ENCODE results near the gene SETD1A. TPM values are rescaled to one million over a fixed set of nuclear protein-coding genes. Genes with fewer than 3 reads are reported as not detected.

SETD1A gene
- total and polyA plus RNA-seq, 2 of the 4 experiments (the other 2 are of a cell fraction) = 0.54 to 5.8 TPM

GRCh38 chr16:30954993-30955392, 2.6 kb upstream of the SETD1A start:
- intact Hi-C loops (cut with micrococcal nuclease) = loop anchor here (5.0 to 10.0 kb wide), 3 partner anchors 120 to 910 kb away; partner anchors contain the start of genes ZNF646 and ZNF668
- POLR2A ChIA-PET (ENCODE audit: unreplicated experiment) = no interaction called here
- dilution Hi-C loops (cut with HindIII; ENCODE audit: low sequenced_read_pairs, unreplicated experiment) = no loop called here

More at GRCh38 chr16:30954993-30955392, 2.6 kb upstream of the SETD1A start:
- Histone ChIP-seq H3K36me3 (ENCODE audit: control insufficient read depth, insufficient read depth, low read length) (peaks cover 8% of the 10 kb centered on the region), H4K8ac (ENCODE audit: low read depth in 2 of 2, low read length in 2 of 2) (no peak overlapping the region), H2BK120ac (ENCODE audit: low read depth, low read length) (no peak overlapping the region), H2BK15ac (ENCODE audit: low read depth, low read length) (no peak overlapping the region), H2AK5ac (ENCODE audit: low read depth, low read length) (no peak overlapping the region), H2BK5ac (ENCODE audit: low read depth, low read length, poor library complexity, severe bottlenecking) (no peak overlapping the region), H3K9ac (ENCODE audit: low read depth, low read length) (no peak overlapping the region), H3K18ac (ENCODE audit: low read depth, low read length) (no peak overlapping the region), H3K4me2 (ENCODE audit: low read depth, low read length) (no peak overlapping the region), H3K56ac (ENCODE audit: extremely low read depth, insufficient read depth, low read length) (no peak overlapping the region), H2AFZ (replicated peaks; ENCODE audit: low read length, poor library complexity) (no peak overlapping the region), H3K4me3 (ENCODE audit: insufficient read depth, low read depth, low read length) (no peak overlapping the region), H3K14ac (replicated peaks; ENCODE audit: low read depth, low read length) (no peak overlapping the region), H3K9me1 (ENCODE audit: insufficient read depth, low read length) (peaks cover 11% of the 10 kb centered on the region; the same call in 1 of the 2 replicates), H3K79me1 (ENCODE audit: low read depth in 1 of 2, low read length in 2 of 2) (peaks cover 28 to 47% of the 10 kb centered on the region in 2 experiments), H2BK20ac (ENCODE audit: low read depth, low read length) (no peak overlapping the region), H2AK9ac (replicated peaks; ENCODE audit: low read depth, low read length, poor library complexity) (no peak overlapping the region), H3K27me3 (ENCODE audit: control insufficient read depth, insufficient read depth, low read length) (no peaks in the 10 kb centered on the region), H4K20me1 (ENCODE audit: insufficient read depth, low read length) (peaks cover 17% of the 10 kb centered on the region), H3K4me1 (ENCODE audit: control insufficient read depth, insufficient read depth, low read length) (peaks cover 13% of the 10 kb centered on the region), H4K91ac (ENCODE audit: insufficient read depth, low read depth, low read length) (no peak overlapping the region), H4K5ac (ENCODE audit: low read depth, low read length) (no peak overlapping the region), H3K9me3 (ENCODE audit: control insufficient read depth, insufficient read depth, low read length) (no peaks in the 10 kb centered on the region), H3K4ac (ENCODE audit: low read depth, low read length) (no peak overlapping the region), H3K23ac (ENCODE audit: low read depth, low read length) (no peak overlapping the region), H3K27ac (ENCODE audit: insufficient read depth, low read length) (no peak overlapping the region)
- ATAC-seq (ENCODE audit: low read depth) (no peak), DNase-seq (no peak)
- TF ChIP-seq FOS (IDR thresholded peaks at IDR 0.05; ENCODE audit: low read depth, low read length) (no peak), RAD21 (IDR thresholded peaks at IDR 0.05; ENCODE audit: low read length) (no peak), NFE2L2 (IDR thresholded peaks at IDR 0.05; ENCODE audit: low read depth, low read length) (no peak)
- TF ChIP-seq, protein P1, sequence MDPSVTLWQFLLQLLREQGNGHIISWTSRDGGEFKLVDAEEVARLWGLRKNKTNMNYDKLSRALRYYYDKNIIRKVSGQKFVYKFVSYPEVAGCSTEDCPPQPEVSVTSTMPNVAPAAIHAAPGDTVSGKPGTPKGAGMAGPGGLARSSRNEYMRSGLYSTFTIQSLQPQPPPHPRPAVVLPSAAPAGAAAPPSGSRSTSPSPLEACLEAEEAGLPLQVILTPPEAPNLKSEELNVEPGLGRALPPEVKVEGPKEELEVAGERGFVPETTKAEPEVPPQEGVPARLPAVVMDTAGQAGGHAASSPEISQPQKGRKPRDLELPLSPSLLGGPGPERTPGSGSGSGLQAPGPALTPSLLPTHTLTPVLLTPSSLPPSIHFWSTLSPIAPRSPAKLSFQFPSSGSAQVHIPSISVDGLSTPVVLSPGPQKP (IDR thresholded peaks at IDR 0.05; ENCODE audit: borderline replicate concordance, low read depth, low read length) = no peak
- in situ Hi-C loops (cut with MboI; ENCODE audit: low sequenced_read_pairs) = no loop called here
- CTCF ChIA-PET = no interaction called here
- BruUV-seq (replicated peaks) = no TSS peak
- 87% methylated on average over 4 of the region's 8 CpGs; no CpG with 5 or more reads in 1 of the 2 experiments for WGBS, 2 experiments (ENCODE audit: extremely low coverage in 2 of 2, insufficient read length in 1 of 2)

All from IMR-90 (cell line).